K562 (cell line): ENCODE data around the gene ARHGDIA. TPM values are rescaled to one million over a fixed set of nuclear protein-coding genes. Genes with fewer than 3 reads are reported as not detected.

Experiments used
- ARNT ChIP-seq, 2 experiments: fragments of 450-650 bp; IDR thresholded peaks; 2 replicates each; pipeline ENCODE4 v1.6.1; 2016; ENCODE audit warnings: mild to moderate bottlenecking in 1 of 2
- BRCA1 ChIP-seq, 2 experiments: fragments of 450-650 bp in 1 of 2; sonication (generic) in 1 of 2; formaldehyde crosslinking in 1 of 2; IDR thresholded peaks; 2 replicates each; pipeline versions ENCODE4 v1.5.0 to v1.6.1; 2017 to 2020; ENCODE audit warnings: mild to moderate bottlenecking in 1 of 2, missing genetic modification reagents in 1 of 2
- EHMT2 ChIP-seq: fragments of 450-650 bp; IDR thresholded peaks from 2 replicates; pipeline ENCODE4 v1.6.1; 2018; ENCODE audit warnings: antibody characterized with exemption
- MXI1 ChIP-seq: IDR thresholded peaks from 2 replicates; pipeline ENCODE4 v1.6.1; 2011; ENCODE audit warnings: low read depth, mild to moderate bottlenecking, improper control_type of control experiment, low read length
- NUFIP1 ChIP-seq: fragments of 450-650 bp; IDR thresholded peaks from 2 replicates; pipeline ENCODE4 v1.6.1; 2018; ENCODE audit not compliant: partially characterized antibody
- PHB2 ChIP-seq: fragments of 450-650 bp; IDR thresholded peaks from 2 replicates; pipeline ENCODE4 v1.6.1; 2017; ENCODE audit warnings: low read depth
- POLR2G ChIP-seq: fragments of 200-400 bp; formaldehyde crosslinking; IDR thresholded peaks from 2 replicates; pipeline ENCODE4 v1.6.1; 2017; ENCODE audit warnings: low read depth, mild to moderate bottlenecking, antibody characterized with exemption, low read length, moderate library complexity
- PTBP1 ChIP-seq: fragments of 200-400 bp; formaldehyde crosslinking; IDR thresholded peaks from 2 replicates; pipeline ENCODE4 v1.6.1; 2017; ENCODE audit warnings: low read depth, low read length
- PURB ChIP-seq: sonication (generic); formaldehyde crosslinking; IDR thresholded peaks from 2 replicates; pipeline ENCODE4 v1.9.0; 2021; ENCODE audit warnings: low read depth, mild to moderate bottlenecking, missing genetic modification reagents
- RCOR1 ChIP-seq, 2 experiments: IDR thresholded peaks; 2 replicates each; pipeline ENCODE4 v1.6.1; 2012; ENCODE audit warnings: low read depth in 2 of 2, low read length in 2 of 2, borderline replicate concordance in 1 of 2, improper control_type of control experiment in 1 of 2
- RFX1 ChIP-seq: fragments of 450-650 bp; IDR thresholded peaks from 2 replicates; pipeline ENCODE4 v1.6.1; 2016; ENCODE audit warnings: mild to moderate bottlenecking, moderate library complexity
- RNF219 ChIP-seq: fragments of 250-450 bp; sonication (Bioruptor Pico); IDR thresholded peaks from 2 replicates; pipeline ENCODE4 v1.5.0; 2022; ENCODE audit warnings: mild to moderate bottlenecking
- SRSF7 ChIP-seq: fragments of 200-400 bp; formaldehyde crosslinking; optimal IDR thresholded peaks from 2 replicates; pipeline ENCODE3; 2017; ENCODE audit warnings: mild to moderate bottlenecking, low read depth, low read length
- TCF7L2 ChIP-seq: fragments of 150-350 bp; IDR thresholded peaks from 2 replicates; pipeline ENCODE4 v1.6.1; 2016; ENCODE audit warnings: low read depth, mild to moderate bottlenecking, low read length, moderate library complexity
- U2AF1 ChIP-seq: fragments of 200-400 bp; formaldehyde crosslinking; optimal IDR thresholded peaks from 2 replicates; pipeline ENCODE3; 2017; ENCODE audit warnings: mild to moderate bottlenecking, low read depth, low read length, moderate library complexity
- ZBTB49 ChIP-seq: sonication (generic); formaldehyde crosslinking; IDR thresholded peaks from 2 replicates; pipeline ENCODE4 v1.8.0; 2022; ENCODE audit warnings: missing genetic modification reagents, mild to moderate bottlenecking, borderline replicate concordance
- ZBTB8A ChIP-seq: fragments of 450-650 bp; IDR thresholded peaks from 2 replicates; pipeline ENCODE4 v1.6.1; 2018; ENCODE audit warnings: mild to moderate bottlenecking, moderate library complexity; ENCODE audit not compliant: partially characterized antibody
- ZNF785 ChIP-seq: fragments of 250-450 bp; sonication (Bioruptor Pico); IDR thresholded peaks from 2 replicates; pipeline ENCODE4 v1.4.0; 2020; ENCODE audit warnings: mild to moderate bottlenecking
- polyA plus RNA-seq, 8 experiments: library from polyadenylated mRNA; depleted of rRNA in 4 of 8; stranded (reverse) in 5 of 8; unstranded in 3 of 8; fragments of >200 nt; fragmentation: Nextera tagmentation in 2 of 8; fragmentation: Illumina TruSeq in 1 of 8; extraction: Ambion mirVana in 2 of 8; extraction: Trizol in 1 of 8; gene quantifications; 2 replicates each; pipeline versions ENCODE4 v1.2.1 to v1.2.3, GENCODE V29; 2011 to 2014; ENCODE audit warnings: inconsistent platforms in 1 of 8, missing spikeins in 1 of 8
- total RNA-seq, 7 experiments: library from RNA; depleted of rRNA in 6 of 7; stranded (reverse); fragments of >200 nt in 6 of 7; fragmentation: Illumina TruSeq in 2 of 7; extraction: Trizol in 2 of 7; gene quantifications; 2 replicates each; pipeline versions ENCODE4 v1.2.1 to v1.2.3, GENCODE V29; 2011 to 2021; ENCODE audit warnings: low replicate concordance in 1 of 7
- TF ChIP-seq, protein P1 (sequence below): sonication (generic); formaldehyde crosslinking; IDR thresholded peaks from 2 replicates; pipeline ENCODE4 v1.8.0; 2022; ENCODE audit warnings: mild to moderate bottlenecking, missing genetic modification reagents
- TF ChIP-seq, protein P2 (sequence below): fragments of 250-450 bp; sonication (Bioruptor Pico); IDR thresholded peaks from 2 replicates; pipeline ENCODE4 v1.8.0; 2022; ENCODE audit warnings: moderate library complexity, mild to moderate bottlenecking, inconsistent platforms

Gene ARHGDIA
- total and polyA plus RNA-seq, 9 of the 15 experiments (the other 6 are each of a cell fraction or from before 2014, with no cell fraction given) = 9.6 to 340 (median 97.6) TPM

DNA sequence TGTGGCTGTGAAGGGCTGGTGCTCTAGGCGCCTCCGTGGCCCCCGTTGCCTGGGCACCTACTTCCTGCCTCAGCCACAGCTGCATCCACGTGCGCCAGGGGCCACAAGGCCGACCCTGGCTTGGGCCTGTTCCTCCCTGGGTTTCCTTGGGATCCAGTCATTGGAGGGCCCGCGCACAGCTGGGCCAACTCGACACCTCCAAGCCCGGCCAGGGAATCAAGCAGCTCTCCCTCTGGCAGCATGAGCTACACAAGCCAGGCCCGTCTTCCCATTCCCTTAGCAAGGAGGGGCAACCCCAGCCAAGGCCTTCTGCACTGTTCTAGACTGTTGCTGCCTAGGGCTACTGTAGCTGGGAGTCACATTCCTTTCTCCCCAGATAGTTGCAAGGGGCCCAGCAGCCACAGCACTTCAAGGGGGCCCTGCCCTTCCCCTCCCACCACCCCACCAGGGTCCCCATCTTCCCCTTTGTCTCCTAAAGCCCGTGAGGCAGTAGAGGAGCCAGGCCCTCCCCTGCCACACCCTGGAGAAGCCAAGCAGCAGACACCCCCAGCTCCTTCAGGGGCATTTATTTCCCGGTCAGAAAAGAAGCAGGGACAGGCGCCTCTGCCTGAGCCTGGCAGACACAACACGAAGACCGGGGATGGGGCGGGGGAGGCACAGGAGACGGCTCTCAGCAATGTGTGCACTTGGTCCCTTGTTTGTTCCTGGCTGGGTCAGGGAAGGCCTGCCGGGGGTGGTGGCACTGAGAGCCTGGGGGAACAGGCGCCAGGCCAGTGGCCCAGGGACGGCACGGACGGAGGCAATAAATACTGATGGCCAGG is 3.8 kb downstream of the ARHGDIA start (continued):
- TF ChIP-seq ARNT (IDR thresholded peaks at IDR 0.05) (no peak), RNF219 (peak; percentile 43; the same call in 1 of the 2 replicates), EHMT2 (no peak), POLR2G (peak; percentile 77), SRSF7 (no peak), BRCA1 (IDR thresholded peaks at IDR 0.05) (no peak), BRCA1 (CRISPR knock-in tag; IDR thresholded peaks at IDR 0.05) (no peak), NUFIP1 (no peak), PHB2 (no peak), RFX1 (no peak), MXI1 (no peak), PURB (CRISPR knock-in tag) (no peak), RCOR1 (IDR thresholded peaks at IDR 0.05; ENCODE audit: borderline replicate concordance in 1 of 2, low read depth in 2 of 2, low read length in 2 of 2) (no peak), U2AF1 (no peak), PTBP1 (peak; percentile 90), ZNF785 (CRISPR knock-in tag) (no peak), TCF7L2 (no peak), ZBTB49 (no peak), ZBTB8A (no peak)
- TF ChIP-seq, protein P1, sequence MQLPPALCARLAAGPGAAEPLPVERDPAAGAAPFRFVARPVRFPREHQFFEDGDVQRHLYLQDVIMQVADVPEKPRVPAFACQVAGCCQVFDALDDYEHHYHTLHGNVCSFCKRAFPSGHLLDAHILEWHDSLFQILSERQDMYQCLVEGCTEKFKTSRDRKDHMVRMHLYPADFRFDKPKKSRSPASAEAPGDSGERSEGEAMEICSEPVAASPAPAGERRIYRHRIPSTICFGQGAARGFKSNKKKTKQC (CRISPR knock-in tag) = no peak
- TF ChIP-seq, protein P2, sequence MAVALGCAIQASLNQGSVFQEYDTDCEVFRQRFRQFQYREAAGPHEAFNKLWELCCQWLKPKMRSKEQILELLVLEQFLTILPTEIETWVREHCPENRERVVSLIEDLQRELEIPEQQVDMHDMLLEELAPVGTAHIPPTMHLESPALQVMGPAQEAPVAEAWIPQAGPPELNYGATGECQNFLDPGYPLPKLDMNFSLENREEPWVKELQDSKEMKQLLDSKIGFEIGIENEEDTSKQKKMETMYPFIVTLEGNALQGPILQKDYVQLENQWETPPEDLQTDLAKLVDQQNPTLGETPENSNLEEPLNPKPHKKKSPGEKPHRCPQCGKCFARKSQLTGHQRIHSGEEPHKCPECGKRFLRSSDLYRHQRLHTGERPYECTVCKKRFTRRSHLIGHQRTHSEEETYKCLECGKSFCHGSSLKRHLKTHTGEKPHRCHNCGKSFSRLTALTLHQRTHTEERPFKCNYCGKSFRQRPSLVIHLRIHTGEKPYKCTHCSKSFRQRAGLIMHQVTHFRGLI (CRISPR knock-in tag) = no peak
